ENCODE data around the gene KCTD5. TPM values are rescaled to one million over a fixed set of nuclear protein-coding genes. Genes with fewer than 3 reads are reported as not detected.

KCTD5 gene
- total RNA-seq, 4 donors from 2014 or later: 15.1 to 31.1 (median 19.5) TPM

- H3K27ac ChIP-seq: no peak overlapping the region
- TF ChIP-seq EP300 (IDR thresholded peaks at IDR 0.05) (no peak), CTCF (IDR thresholded peaks at IDR 0.05) (no peak), POLR2AphosphoS5 (IDR thresholded peaks at IDR 0.05) (no peak), POLR2A (IDR thresholded peaks at IDR 0.05) (no peak)
- WGBS, 2 donors (ENCODE audit: low coverage in 1 of 2): no CpG with 5 or more reads among the region's 7 CpGs
- H3K9me3 ChIP-seq: no peaks in the 10 kb centered on the region
- H3K4me3 ChIP-seq: no peak overlapping the region
- peaks cover 81% of the 10 kb centered on the region for H3K27me3 ChIP-seq
- no peaks in the 10 kb centered on the region for H3K36me3 ChIP-seq
- no peak for ATAC-seq
- no peaks in the 10 kb centered on the region for H3K4me1 ChIP-seq
These were observed 55.6 kb downstream of the KCTD5 start for GRCh38 chr16:2737895-2738418.

- Histone ChIP-seq H3K36me3 (no peaks in the 10 kb centered on the region), H3K27me3 (peaks cover 79% of the 10 kb centered on the region), H3K4me1 (no peaks in the 10 kb centered on the region), H3K4me3 (no peak overlapping the region), H3K9me3 (no peaks in the 10 kb centered on the region), H3K27ac (no peak overlapping the region)
- WGBS, 2 donors (ENCODE audit: low coverage in 1 of 2): 20% methylated on average over 1 of the region's 5 CpGs; no CpG with 5 or more reads in 1 of the 2 donors
- TF ChIP-seq EP300 (IDR thresholded peaks at IDR 0.05): no peak
- TF ChIP-seq POLR2AphosphoS5 (IDR thresholded peaks at IDR 0.05): no peak
- no peak for TF ChIP-seq POLR2A (IDR thresholded peaks at IDR 0.05)
- no peak for TF ChIP-seq CTCF (IDR thresholded peaks at IDR 0.05)
- no peak for ATAC-seq
These were observed 56.3 kb downstream of the KCTD5 start for GRCh38 chr16:2738615-2739014.

GRCh38 chr16:2739625-2740430 lies 57.5 kb downstream of the KCTD5 start:
- Histone ChIP-seq H3K36me3 (no peaks in the 10 kb centered on the region), H3K9me3 (no peaks in the 10 kb centered on the region), H3K4me1 (no peaks in the 10 kb centered on the region), H3K27ac (no peak overlapping the region), H3K27me3 (peaks cover 68% of the 10 kb centered on the region), H3K4me3 (no peak overlapping the region)
- WGBS, 2 donors (ENCODE audit: low coverage in 1 of 2): 33% methylated on average over 1 of the region's 8 CpGs; no CpG with 5 or more reads in 1 of the 2 donors
- TF ChIP-seq CTCF (IDR thresholded peaks at IDR 0.05): no peak
- no peak for TF ChIP-seq POLR2A (IDR thresholded peaks at IDR 0.05)
- no peak for TF ChIP-seq EP300 (IDR thresholded peaks at IDR 0.05)
- no peak for TF ChIP-seq POLR2AphosphoS5 (IDR thresholded peaks at IDR 0.05)
- no peak for ATAC-seq

- Histone ChIP-seq H3K36me3 (no peaks in the 10 kb centered on the region), H3K4me1 (no peaks in the 10 kb centered on the region), H3K9me3 (no peaks in the 10 kb centered on the region), H3K27ac (no peak overlapping the region), H3K27me3 (peaks cover 67% of the 10 kb centered on the region), H3K4me3 (no peak overlapping the region)
- ATAC-seq: no peak
- 88 to 90% methylated on average over 1 to 2 of the region's 6 CpGs for WGBS, 2 donors (ENCODE audit: low coverage in 1 of 2)
- no peak for TF ChIP-seq POLR2AphosphoS5 (IDR thresholded peaks at IDR 0.05)
- no peak for TF ChIP-seq POLR2A (IDR thresholded peaks at IDR 0.05)
- no peak for TF ChIP-seq CTCF (IDR thresholded peaks at IDR 0.05)
- TF ChIP-seq EP300 (IDR thresholded peaks at IDR 0.05): no peak
These were observed 58.2 kb downstream of the KCTD5 start for GRCh38 chr16:2740476-2740875.

GRCh38 chr16:2741168-2741567 lies 58.8 kb downstream of the KCTD5 start:
- no peak for ATAC-seq
- no peaks in the 10 kb centered on the region for H3K9me3 ChIP-seq
- no peaks in the 10 kb centered on the region for H3K4me1 ChIP-seq
- WGBS, 2 donors (ENCODE audit: low coverage in 1 of 2): 89% methylated on average over 3 of the region's 4 CpGs; no CpG with 5 or more reads in 1 of the 2 donors
- no peak overlapping the region for H3K27ac ChIP-seq
- TF ChIP-seq CTCF (IDR thresholded peaks at IDR 0.05): no peak
- TF ChIP-seq POLR2A (IDR thresholded peaks at IDR 0.05): no peak
- no peak for TF ChIP-seq POLR2AphosphoS5 (IDR thresholded peaks at IDR 0.05)
- no peak overlapping the region for H3K4me3 ChIP-seq
- H3K36me3 ChIP-seq: no peaks in the 10 kb centered on the region
- peaks cover 60% of the 10 kb centered on the region for H3K27me3 ChIP-seq

All from gastroesophageal sphincter (tissue), 4 donors.